ENCODE measurements around the gene DNAJC18. TPM values are rescaled to one million over a fixed set of nuclear protein-coding genes. Genes with fewer than 3 reads are reported as not detected.
A peak's percentile ranks its signal among the peaks of the same experiment; 100 is the strongest.
"Not testable (repeated sequence)": the region's sequence is repeated elsewhere in the genome, so short reads cannot be mapped to it uniquely, and the experiment has no call there.

DNAJC18 gene
- total RNA-seq, 3 donors from 2014 or later = 4.2 to 10.3 (median 5.1) TPM

- Histone ChIP-seq H3K36me3 (ENCODE audit: low read depth) (no peaks in the 10 kb centered on the region), H3K4me1 (ENCODE audit: low read depth) (peaks cover 55% of the 10 kb centered on the region), H3K9me3 (no peaks in the 10 kb centered on the region), H3K4me3 (no peak within 1 kb of the TSS)
- intact Hi-C loops (cut with DNase I, micrococcal nuclease) = no loop called here
- no peak for TF ChIP-seq CTCF (IDR thresholded peaks at IDR 0.05)
- ATAC-seq (peak; percentile 2), DNase-seq (peak; percentile 57 to 78 (median 62))
Measured at GRCh38 chr5:139389701-139390638, 49.4 kb downstream of the DNAJC18 start, which contains the start of gene MZB1. TSS of gene MZB1 (minus strand) at chr5:139389913. CDS start at chr5:139389856, 57 bp downstream.

GRCh38 chr5:139388198-139388821 is 51.0 kb downstream of the DNAJC18 start:
- no peak for TF ChIP-seq CTCF (IDR thresholded peaks at IDR 0.05)
- Histone ChIP-seq H3K4me3 (peak overlapping the region; percentile 26), H3K9me3 (no peaks in the 10 kb centered on the region), H3K4me1 (ENCODE audit: low read depth) (peaks cover 60% of the 10 kb centered on the region), H3K36me3 (ENCODE audit: low read depth) (no peaks in the 10 kb centered on the region)
- ATAC-seq (peak; percentile 56), DNase-seq (peak; percentile 85 to 89 (median 87))
- intact Hi-C loops (cut with DNase I, micrococcal nuclease) = no loop called here

GRCh38 chr5:139387611-139388197 is 51.6 kb downstream of the DNAJC18 start:
- ATAC-seq (no peak), DNase-seq (peak in 1 of 3 donors; percentile 49)
- Histone ChIP-seq H3K4me3 (no peak overlapping the region), H3K4me1 (ENCODE audit: low read depth) (peaks cover 58% of the 10 kb centered on the region), H3K9me3 (no peaks in the 10 kb centered on the region), H3K36me3 (ENCODE audit: low read depth) (no peaks in the 10 kb centered on the region)
- intact Hi-C loops (cut with DNase I, micrococcal nuclease) = no loop called here
- no peak for TF ChIP-seq CTCF (IDR thresholded peaks at IDR 0.05)

GRCh38 chr5:139386956-139387355 is 52.4 kb downstream of the DNAJC18 start:
- H3K4me3 ChIP-seq; intact Hi-C loops (cut with DNase I, micrococcal nuclease); H3K36me3 ChIP-seq (ENCODE audit: low read depth); DNase-seq; H3K9me3 ChIP-seq; ATAC-seq: not testable (repeated sequence)
- H3K4me1 ChIP-seq (ENCODE audit: low read depth) = peaks cover 61% of the 10 kb centered on the region

GRCh38 chr5:139386050-139386438 is 53.3 kb downstream of the DNAJC18 start:
- DNase-seq (no peak), ATAC-seq (no peak)
- Histone ChIP-seq H3K36me3 (ENCODE audit: low read depth) (no peaks in the 10 kb centered on the region), H3K4me3 (no peak overlapping the region), H3K4me1 (ENCODE audit: low read depth) (peaks cover 58% of the 10 kb centered on the region), H3K9me3 (no peaks in the 10 kb centered on the region)
- intact Hi-C loops (cut with DNase I, micrococcal nuclease) = no loop called here
- no peak for TF ChIP-seq CTCF (IDR thresholded peaks at IDR 0.05)
